SU-DHL-6 (cell line): Measurements from ENCODE around the gene CDHR4.
"Not testable (repeated sequence)": the region's sequence is repeated elsewhere in the genome, so short reads cannot be mapped to it uniquely, and the experiment has no call there.

Experiments used
- H2AFZ ChIP-seq: fragments of 200-600 bp; sonication (generic); 2 replicates; pipeline ENCODE4 v1.6.1; 2014; ENCODE audit warnings: low read depth, mild to moderate bottlenecking, moderate library complexity, mixed read lengths, antibody characterized with exemption, low read length; ENCODE audit not compliant: severe bottlenecking
- H3F3A ChIP-seq: fragments of 200-600 bp; shearing (Covaris generic); 2 replicates; pipeline ENCODE4 v1.6.0; 2016; ENCODE audit warnings: antibody characterized with exemption, mild to moderate bottlenecking; ENCODE audit not compliant: insufficient read depth
- H3K27ac ChIP-seq: fragments of 200-600 bp; sonication (generic); 2 replicates; pipeline ENCODE4 v1.5.1; 2016; ENCODE audit warnings: low read depth, mild to moderate bottlenecking, low read length, moderate library complexity, mixed read lengths
- H3K27me3 ChIP-seq: fragments of 200-600 bp; sonication (generic), shearing (Covaris generic); 2 replicates; pipeline ENCODE4 v1.6.0; 2014; ENCODE audit warnings: mild to moderate bottlenecking, low read length
- H3K36me3 ChIP-seq: fragments of 200-600 bp; sonication (generic); 2 replicates; pipeline ENCODE4 v1.6.1; 2014; ENCODE audit warnings: mild to moderate bottlenecking, low read length, mixed read lengths
- H3K4me2 ChIP-seq: fragments of 300-600, 200-600 bp; shearing (Covaris generic), sonication (generic); 2 replicates; pipeline ENCODE4 v1.6.0; 2014; ENCODE audit warnings: low read length, low read depth, mild to moderate bottlenecking; ENCODE audit not compliant: poor library complexity, severe bottlenecking
- H3K4me3 ChIP-seq: fragments of 200-600 bp; sonication (generic); 2 replicates; pipeline ENCODE4 v1.5.1; 2014; ENCODE audit warnings: antibody characterized with exemption, low read length, mild to moderate bottlenecking, mixed read lengths; ENCODE audit not compliant: insufficient read depth, poor library complexity, severe bottlenecking
- H3K79me2 ChIP-seq: fragments of 200-600 bp; sonication (generic); 2 replicates; pipeline ENCODE4 v1.6.1; 2014; ENCODE audit warnings: mild to moderate bottlenecking, low read length, moderate library complexity; ENCODE audit not compliant: insufficient read depth
- H3K9ac ChIP-seq: fragments of 200-600 bp; sonication (generic); 2 replicates; pipeline ENCODE4 v1.7.0; 2014; ENCODE audit warnings: mild to moderate bottlenecking, low read length
- H3K9me2 ChIP-seq: fragments of 200-600 bp; sonication (generic); replicated peaks from 2 replicates; pipeline ENCODE4 v1.6.1; 2014; ENCODE audit warnings: low read length; ENCODE audit not compliant: insufficient read depth
- H3K9me3 ChIP-seq: fragments of 200-600 bp; sonication (generic); 2 replicates; pipeline ENCODE4 v1.6.1; 2014; ENCODE audit warnings: low read length, mixed read lengths; ENCODE audit not compliant: insufficient read depth
- H4K20me1 ChIP-seq: fragments of 200-600 bp; sonication (generic); 2 replicates; pipeline ENCODE4 v1.6.1; 2014; ENCODE audit warnings: low read depth, mild to moderate bottlenecking, antibody characterized with exemption, low read length, moderate library complexity, mixed read lengths
- CTCF ChIP-seq: fragments of 200-600 bp; sonication (generic); IDR thresholded peaks from one replicate; pipeline ENCODE4 v1.5.1; 2017; ENCODE audit warnings: antibody characterized with exemption, mild to moderate bottlenecking, low read length, moderate library complexity; ENCODE audit not compliant: insufficient read depth, poor library complexity, severe bottlenecking
- EZH2phosphoT487 ChIP-seq: fragments of 200-600 bp; sonication (generic), shearing (Covaris generic); conservative IDR thresholded peaks from 2 replicates; pipeline ENCODE4 v1.6.1; 2018; ENCODE audit warnings: mild to moderate bottlenecking, antibody characterized with exemption, low read length, moderate library complexity, mixed read lengths

The CDHR4 gene

GRCh38 chr3:49756036-49756435 lies 43.6 kb downstream of the CDHR4 start:
- Histone ChIP-seq H3K9ac (no peak overlapping the region), H3K4me2 (no peak overlapping the region), H3K27me3 (no peaks in the 10 kb centered on the region), H2AFZ (no peak overlapping the region), H3K9me2 (no peaks in the 10 kb centered on the region), H3K9me3 (no peaks in the 10 kb centered on the region), H4K20me1 (0 out of 2 replicates have a peak, but pooled peaks cover 4% of the 10 kb centered on the region), H3F3A (no peaks in the 10 kb centered on the region), H3K79me2 (peaks cover 53% of the 10 kb centered on the region), H3K27ac (no peak overlapping the region), H3K36me3 (no peaks in the 10 kb centered on the region), H3K4me3 (no peak overlapping the region)
- TF ChIP-seq CTCF (no peak), EZH2phosphoT487 (no peak)

- Histone ChIP-seq H3K9me2 (no peaks in the 10 kb centered on the region), H3F3A (no peaks in the 10 kb centered on the region), H3K9ac (no peak overlapping the region), H3K36me3 (no peaks in the 10 kb centered on the region), H2AFZ (no peak overlapping the region), H3K79me2 (peaks cover 47% of the 10 kb centered on the region), H3K9me3 (no peaks in the 10 kb centered on the region), H3K4me3 (no peak overlapping the region), H3K4me2 (no peak overlapping the region), H3K27me3 (no peaks in the 10 kb centered on the region), H4K20me1 (0 out of 2 replicates have a peak, but pooled peaks cover 4% of the 10 kb centered on the region), H3K27ac (no peak overlapping the region)
- no peak for TF ChIP-seq CTCF
- no peak for TF ChIP-seq EZH2phosphoT487
Observed at GRCh38 chr3:49754536-49754935, 45.1 kb downstream of the CDHR4 start.

- TF ChIP-seq CTCF (no peak), EZH2phosphoT487 (no peak)
- H3K4me3 ChIP-seq = no peak overlapping the region
- no peaks in the 10 kb centered on the region for H3K9me2 ChIP-seq
- H3F3A ChIP-seq = no peaks in the 10 kb centered on the region; the same call in 1 of the 2 replicates
- H3K79me2 ChIP-seq = peaks cover 27% of the 10 kb centered on the region
- H3K27ac ChIP-seq = no peak overlapping the region
- peaks cover 3% of the 10 kb centered on the region; the same call in 1 of the 2 replicates for H3K36me3 ChIP-seq
- H2AFZ ChIP-seq = no peak overlapping the region
- 0 out of 2 replicates have a peak, but pooled peaks cover 4% of the 10 kb centered on the region for H4K20me1 ChIP-seq
- H3K9ac ChIP-seq = no peak overlapping the region
- H3K4me2 ChIP-seq = no peak overlapping the region
- H3K9me3 ChIP-seq = no peaks in the 10 kb centered on the region
- H3K27me3 ChIP-seq = no peaks in the 10 kb centered on the region
Observed at GRCh38 chr3:49751501-49751900, 48.2 kb downstream of the CDHR4 start.

- TF ChIP-seq CTCF = no peak
- no peak for TF ChIP-seq EZH2phosphoT487
- no peaks in the 10 kb centered on the region for H3K9me3 ChIP-seq
- H3K27ac ChIP-seq = no peak overlapping the region
- no peak overlapping the region for H3K4me3 ChIP-seq
- H3K79me2 ChIP-seq = peaks cover 22% of the 10 kb centered on the region; the same call in 1 of the 2 replicates
- no peak overlapping the region for H3K4me2 ChIP-seq
- no peaks in the 10 kb centered on the region; the same call in 1 of the 2 replicates for H3F3A ChIP-seq
- no peak overlapping the region for H3K9ac ChIP-seq
- H3K9me2 ChIP-seq = no peaks in the 10 kb centered on the region
- H2AFZ ChIP-seq = no peak overlapping the region
- peaks cover 3% of the 10 kb centered on the region; the same call in 1 of the 2 replicates for H3K36me3 ChIP-seq
- 0 out of 2 replicates have a peak, but pooled peaks cover 4% of the 10 kb centered on the region for H4K20me1 ChIP-seq
- H3K27me3 ChIP-seq = no peaks in the 10 kb centered on the region
Observed at GRCh38 chr3:49750056-49750455, 49.6 kb downstream of the CDHR4 start.

- H3F3A ChIP-seq, H3K27ac ChIP-seq, H3K9ac ChIP-seq, H3K4me2 ChIP-seq, H3K36me3 ChIP-seq, H3K27me3 ChIP-seq, H4K20me1 ChIP-seq, H2AFZ ChIP-seq, H3K4me3 ChIP-seq, H3K9me2 ChIP-seq, H3K9me3 ChIP-seq: not testable (repeated sequence)
- H3K79me2 ChIP-seq = peaks cover 23% of the 10 kb centered on the region; the same call in 1 of the 2 replicates
Observed at GRCh38 chr3:49748874-49749273, 50.8 kb downstream of the CDHR4 start.
